Smooth muscle cell (in vitro differentiated cells): ENCODE results near the gene DLG2. TPM values are rescaled to one million over a fixed set of nuclear protein-coding genes. Genes with fewer than 3 reads are reported as not detected.

Source experiments
- DNase-seq: peaks from one replicate; lab custom pipeline; 2025; ENCODE audit not compliant: unreplicated experiment; lab: John Stamatoyannopoulos, UW
- H2AFZ ChIP-seq: fragments of 200-600 bp; sonication (generic); 2 replicates; pipeline ENCODE4 v1.6.0; 2016; ENCODE audit warnings: antibody characterized with exemption, low read depth, mild to moderate bottlenecking
- H3F3A ChIP-seq: fragments of 200-600 bp; sonication (generic); 2 replicates; pipeline ENCODE4 v1.6.0; 2017; ENCODE audit warnings: antibody characterized with exemption, low read depth
- H3K27ac ChIP-seq: fragments of 200-600 bp; sonication (generic); 2 replicates; pipeline ENCODE4 v1.5.1; 2016; ENCODE audit warnings: low read depth, mild to moderate bottlenecking
- H3K27me3 ChIP-seq: fragments of 200-600 bp; sonication (generic); 2 replicates; pipeline ENCODE4 v1.6.1; 2016; ENCODE audit warnings: low read depth, mild to moderate bottlenecking
- H3K36me3 ChIP-seq: fragments of 200-600 bp; sonication (generic); 2 replicates; pipeline ENCODE4 v1.5.1; 2016; ENCODE audit warnings: low read depth
- H3K4me1 ChIP-seq: fragments of 200-600 bp; sonication (generic); 2 replicates; pipeline ENCODE4 v1.5.1; 2016; ENCODE audit warnings: low read depth
- H3K4me2 ChIP-seq: fragments of 200-600 bp; sonication (generic); 2 replicates; pipeline ENCODE4 v1.6.0; 2016; ENCODE audit warnings: mild to moderate bottlenecking
- H3K4me3 ChIP-seq: fragments of 200-600 bp; sonication (generic); 2 replicates; pipeline ENCODE4 v1.5.1; 2016; ENCODE audit warnings: mild to moderate bottlenecking
- H3K79me2 ChIP-seq: fragments of 200-600 bp; sonication (generic); 2 replicates; pipeline ENCODE4 v1.6.0; 2016; ENCODE audit warnings: low read depth, mild to moderate bottlenecking
- H3K9ac ChIP-seq: fragments of 200-600 bp; sonication (generic); 2 replicates; pipeline ENCODE4 v1.6.0; 2016; ENCODE audit warnings: low read depth
- H3K9me3 ChIP-seq: fragments of 200-600 bp; sonication (generic); replicated peaks from 2 replicates; pipeline ENCODE4 v1.5.1; 2016; ENCODE audit warnings: low read depth
- H4K20me1 ChIP-seq: fragments of 200-600 bp; sonication (generic); 2 replicates; pipeline ENCODE4 v1.6.0; 2016; ENCODE audit warnings: low read depth
- CTCF ChIP-seq: fragments of 200-600 bp; sonication (generic); IDR thresholded peaks from 2 replicates; pipeline ENCODE4 v1.5.1; 2017; ENCODE audit warnings: borderline replicate concordance, mild to moderate bottlenecking, antibody characterized with exemption; ENCODE audit not compliant: insufficient read depth, poor library complexity, severe bottlenecking
- WGBS: methylation state at CpG from one replicate; pipeline ENCODE4 v1.1.7; 2016; ENCODE audit warnings: low lambda C conversion rate; 5-methylcytosine and 5-hydroxymethylcytosine counted together
- polyA plus RNA-seq: library from polyadenylated mRNA; unstranded; fragments of >200 nt; fragmentation: Nextera tagmentation; extraction: Ambion mirVana; gene quantifications from 2 replicates; pipeline ENCODE4 v1.2.1, GENCODE V29; 2016
- total RNA-seq: library from RNA; depleted of rRNA; stranded (reverse); fragments of >200 nt; gene quantifications from 2 replicates; pipeline ENCODE4 v1.2.3, GENCODE V29; 2014

Gene DLG2
- total and polyA plus RNA-seq, 2 experiments from 2014 or later: 0.74 to 1.1 TPM

- Histone ChIP-seq H3K79me2 (no peaks in the 10 kb centered on the region), H3K4me2 (no peak overlapping the region), H2AFZ (no peak overlapping the region), H3K4me3 (no peak overlapping the region), H3K27ac (no peak overlapping the region), H3K4me1 (no peaks in the 10 kb centered on the region), H3F3A (no peaks in the 10 kb centered on the region), H3K27me3 (peaks cover 12% of the 10 kb centered on the region), H4K20me1 (no peaks in the 10 kb centered on the region), H3K9me3 (no peaks in the 10 kb centered on the region), H3K9ac (no peak overlapping the region), H3K36me3 (no peaks in the 10 kb centered on the region)
- 84% methylated on average over 1 of the region's 1 CpG for WGBS
- no peak for DNase-seq
- TF ChIP-seq CTCF: no peak
These were observed 1648.2 kb downstream of the DLG2 start for GRCh38 chr11:83978942-83979341.

- H3K4me1 ChIP-seq: no peaks in the 10 kb centered on the region
- no peaks in the 10 kb centered on the region for H3K9me3 ChIP-seq
These were observed 1651.1 kb downstream of the DLG2 start for GRCh38 chr11:83976086-83976485.

GRCh38 chr11:83972536-83972935 lies 1654.6 kb downstream of the DLG2 start:
- Histone ChIP-seq H3K27me3 (peaks cover 12% of the 10 kb centered on the region), H4K20me1 (no peaks in the 10 kb centered on the region), H3K4me3 (no peak overlapping the region), H2AFZ (no peak overlapping the region), H3K79me2 (no peaks in the 10 kb centered on the region), H3K9me3 (no peaks in the 10 kb centered on the region), H3K27ac (no peak overlapping the region), H3K4me1 (no peaks in the 10 kb centered on the region), H3K36me3 (no peaks in the 10 kb centered on the region), H3F3A (no peaks in the 10 kb centered on the region), H3K4me2 (no peak overlapping the region), H3K9ac (no peak overlapping the region)
- DNase-seq: no peak
- no peak for TF ChIP-seq CTCF
- WGBS: 89% methylated on average over 1 of the region's 1 CpG

More at GRCh38 chr11:83976086-83976485, 1651.1 kb downstream of the DLG2 start:
- Histone ChIP-seq H3K4me3 (no peak overlapping the region), H3K4me2 (no peak overlapping the region), H3K27me3 (peaks cover 12% of the 10 kb centered on the region), H3K79me2 (no peaks in the 10 kb centered on the region), H3K36me3 (no peaks in the 10 kb centered on the region), H3F3A (no peaks in the 10 kb centered on the region), H3K9ac (no peak overlapping the region), H4K20me1 (no peaks in the 10 kb centered on the region), H2AFZ (no peak overlapping the region), H3K27ac (no peak overlapping the region)
- TF ChIP-seq CTCF: no peak
- DNase-seq: no peak

- H3K27ac ChIP-seq: no peak overlapping the region
- no peak for TF ChIP-seq CTCF
- no peaks in the 10 kb centered on the region for H3F3A ChIP-seq
- no peak overlapping the region for H3K4me2 ChIP-seq
- H4K20me1 ChIP-seq: no peaks in the 10 kb centered on the region
- H3K79me2 ChIP-seq: no peaks in the 10 kb centered on the region
- no peaks in the 10 kb centered on the region for H3K4me1 ChIP-seq
- no peaks in the 10 kb centered on the region for H3K36me3 ChIP-seq
- no peak overlapping the region for H3K9ac ChIP-seq
- peaks cover 9% of the 10 kb centered on the region for H3K27me3 ChIP-seq
- whole genome bisulfite sequencing: 53% methylated on average over 1 of the region's 1 CpG
- no peaks in the 10 kb centered on the region for H3K9me3 ChIP-seq
- DNase-seq: no peak
- H3K4me3 ChIP-seq: no peak overlapping the region
- H2AFZ ChIP-seq: no peak overlapping the region
These were observed 1656.1 kb downstream of the DLG2 start for GRCh38 chr11:83971063-83971462.
